ENCODE measurements around the gene TMEM247.
"Not testable (repeated sequence)": the region's sequence is repeated elsewhere in the genome, so short reads cannot be mapped to it uniquely, and the experiment has no call there.

The TMEM247 gene

DNA sequence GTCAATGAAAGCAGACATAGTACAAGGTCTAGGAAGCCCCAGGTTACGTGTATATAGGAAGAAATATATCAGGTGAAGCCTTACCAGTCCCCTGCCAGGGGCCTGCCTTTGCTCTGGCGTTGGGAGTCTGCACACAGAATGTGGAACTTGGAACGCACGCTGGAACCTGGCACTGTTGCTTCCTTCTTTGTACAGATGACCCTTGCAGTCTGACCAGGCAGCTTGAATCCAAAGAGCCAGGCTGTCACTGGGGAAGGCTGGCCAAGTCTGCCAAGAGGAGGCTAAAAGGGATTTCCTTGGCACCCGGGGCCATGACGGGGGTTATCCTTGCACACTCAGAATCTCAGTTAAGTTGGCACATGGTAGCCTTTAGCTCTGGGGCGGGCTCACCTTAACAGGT, 39.5 kb downstream of the TMEM247 start:
- no peak for DNase-seq

- no peak for DNase-seq
These were observed 39.9 kb downstream of the TMEM247 start for GRCh38 chr2:46519265-46519664.

DNA sequence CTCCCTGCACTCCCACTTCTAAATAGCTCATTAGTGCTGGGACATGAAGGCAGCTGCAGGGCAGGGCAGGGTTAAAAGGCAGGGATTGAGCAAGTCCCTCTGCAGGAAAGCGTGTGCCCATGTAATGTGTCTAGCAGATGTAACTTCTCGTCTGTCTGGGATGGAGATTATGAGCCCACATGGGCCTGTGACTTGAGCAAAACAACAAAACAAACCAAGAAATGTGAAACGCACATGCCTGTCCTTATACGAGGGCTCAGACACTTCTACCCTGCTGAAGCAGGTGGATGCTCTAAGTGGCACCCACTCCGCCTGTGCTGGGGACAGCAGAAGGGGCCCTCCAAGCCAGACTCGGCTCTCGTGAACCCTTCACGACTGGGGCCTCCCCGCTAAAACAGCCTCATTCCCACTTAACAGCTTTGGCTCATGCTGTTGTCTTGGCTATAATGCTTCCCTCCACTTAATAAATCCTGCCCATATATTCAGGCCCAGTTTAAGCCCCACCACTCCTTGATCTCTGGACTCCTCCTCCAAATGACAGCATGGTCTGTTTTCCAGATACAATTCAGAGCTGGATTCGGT, 40.9 kb downstream of the TMEM247 start:
- no peak for DNase-seq

GRCh38 chr2:46521215-46521683, 41.9 kb downstream of the TMEM247 start:
- DNase-seq = no peak

DNA sequence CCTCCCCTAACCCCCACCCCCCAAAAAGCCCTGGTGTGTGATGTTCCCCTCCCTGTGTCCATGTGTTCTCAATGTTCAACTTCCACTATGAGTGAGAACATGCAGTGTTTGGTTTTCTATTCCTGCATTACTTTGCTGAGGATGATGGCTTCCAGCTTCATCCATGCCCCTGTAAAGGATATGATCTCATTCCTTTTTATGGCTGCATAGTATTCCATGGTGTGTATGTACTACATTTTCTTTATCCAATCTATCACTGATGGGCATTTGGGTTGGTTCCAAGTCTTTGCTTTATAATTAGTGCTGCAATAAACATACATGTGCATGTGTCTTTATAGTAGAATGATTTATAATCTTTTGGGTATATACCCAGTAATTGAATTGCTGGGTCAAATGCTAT, 43.0 kb downstream of the TMEM247 start:
- not testable (repeated sequence) for DNase-seq

DNA sequence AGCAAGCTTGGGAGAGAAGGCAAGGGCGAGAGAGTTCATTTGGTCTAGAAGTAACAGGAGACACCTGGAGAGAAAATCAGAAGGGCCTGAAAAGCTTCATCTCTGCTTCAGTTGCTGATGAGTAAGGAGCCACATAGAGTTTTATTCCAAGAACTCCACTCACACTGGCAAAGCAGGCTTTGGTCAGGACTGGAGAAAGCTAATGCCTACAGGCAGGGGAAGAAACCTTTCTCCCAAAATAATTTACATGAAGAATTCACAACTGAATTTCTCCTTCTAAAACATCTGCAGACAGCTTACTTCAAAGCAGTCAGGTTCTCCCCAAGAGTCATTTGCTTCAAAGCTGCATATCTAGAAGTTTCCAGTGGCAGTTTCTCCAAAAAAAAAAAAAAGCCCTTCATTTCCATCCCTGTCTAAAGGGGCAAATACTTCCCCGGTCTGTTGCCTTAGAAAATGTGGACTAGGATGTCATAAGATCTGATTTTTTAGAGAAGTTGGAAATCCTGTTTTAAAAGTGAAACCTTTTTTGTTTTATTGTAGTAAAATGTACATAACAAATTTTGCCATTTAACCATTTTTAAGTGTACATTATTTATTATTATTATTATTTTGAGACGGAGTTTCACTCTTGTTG, 46.3 kb downstream of the TMEM247 start:
- DNase-seq = no peak

GRCh38 chr2:46528880-46529279, 49.5 kb downstream of the TMEM247 start:
- DNase-seq = no peak

DNA sequence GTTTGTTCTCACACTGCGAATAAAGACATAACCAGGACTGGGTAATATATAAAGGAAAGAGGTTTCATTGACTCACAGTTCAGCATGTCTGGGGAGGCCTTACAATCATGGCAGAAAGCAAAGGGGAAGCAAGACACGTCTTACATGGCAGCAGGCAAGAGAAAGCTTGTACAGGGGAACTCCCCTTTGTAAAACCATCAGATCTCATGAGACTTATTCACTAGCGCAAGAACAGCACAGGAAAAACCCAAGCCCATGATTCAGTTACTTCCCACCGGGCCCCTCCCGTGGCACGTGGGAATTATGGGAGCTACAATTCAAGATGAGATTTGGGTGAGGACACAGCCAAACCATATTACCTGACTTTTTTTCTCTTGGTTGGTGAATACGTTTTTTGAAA, 51.3 kb downstream of the TMEM247 start:
- DNase-seq = no peak

DNA sequence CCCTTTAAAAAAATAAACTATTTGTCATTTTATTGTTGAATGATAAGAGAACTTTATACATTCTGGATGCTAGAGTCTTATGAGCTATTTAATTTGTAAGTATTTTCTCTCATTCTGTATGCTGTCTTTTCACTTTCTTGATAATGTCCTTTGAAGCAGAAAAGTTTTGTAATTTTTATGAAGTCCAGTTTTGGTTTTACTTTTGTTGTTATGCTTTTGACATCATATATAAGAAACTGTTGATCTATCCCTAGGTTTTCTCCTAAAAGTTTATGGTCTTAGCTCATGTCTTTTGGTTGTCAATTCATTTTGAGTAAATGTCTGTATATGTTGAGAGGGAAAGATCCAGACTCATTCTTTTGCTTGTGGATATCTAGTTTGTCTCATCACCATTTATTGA, 52.5 kb downstream of the TMEM247 start:
- no peak for DNase-seq

Data from stimulated activated CD8-positive, alpha-beta memory T cell treated with anti-CD3 and anti-CD28 coated beads, Interleukin-4, amount 100 ng/mL, for 48 hours (primary cell).